GM23338 (cell line): ENCODE data around the gene SH3BP2. TPM values are rescaled to one million over a fixed set of nuclear protein-coding genes. Genes with fewer than 3 reads are reported as not detected.

Experiments used
- ATAC-seq: fragments of 200-7000 bp; cut with Tn5 transposase; 3 replicates; pipeline ENCODE4 v1.9.1; 2020
- DNase-seq: peaks from one replicate; pipeline ENCODE4 v3.0.0-alpha.2; 2015; ENCODE audit warnings: low spot score
- H2AFZ ChIP-seq: fragments of 200-600 bp; sonication (generic); 2 replicates; pipeline ENCODE4 v1.8.0; 2016; ENCODE audit warnings: antibody characterized with exemption, mild to moderate bottlenecking, moderate library complexity
- H3F3A ChIP-seq: fragments of 200-600 bp; sonication (generic); replicated peaks from 2 replicates; pipeline ENCODE4 v1.8.0; 2017; ENCODE audit warnings: antibody characterized with exemption, mixed run types, low read depth
- H3K27ac ChIP-seq: fragments of 200-600 bp; sonication (generic); 2 replicates; pipeline ENCODE4 v1.6.1; 2016; ENCODE audit warnings: low read depth
- H3K27me3 ChIP-seq: fragments of 200-600 bp; sonication (generic); 2 replicates; pipeline ENCODE4 v1.8.0; 2016; ENCODE audit warnings: mild to moderate bottlenecking, mixed run types, moderate library complexity; ENCODE audit not compliant: insufficient read depth
- H3K36me3 ChIP-seq: fragments of 200-600 bp; sonication (generic); 2 replicates; pipeline ENCODE4 v1.8.0; 2016; ENCODE audit warnings: mild to moderate bottlenecking; ENCODE audit not compliant: insufficient read depth
- H3K4me1 ChIP-seq: fragments of 200-600 bp; sonication (generic); 2 replicates; pipeline ENCODE4 v1.8.0; 2016; ENCODE audit warnings: mild to moderate bottlenecking, moderate library complexity; ENCODE audit not compliant: insufficient read depth
- H3K4me2 ChIP-seq: fragments of 200-600 bp; sonication (generic); 2 replicates; pipeline ENCODE4 v1.7.1; 2017; ENCODE audit warnings: mixed run types
- H3K4me3 ChIP-seq: fragments of 200-600 bp; sonication (generic); 2 replicates; pipeline ENCODE4 v1.6.1; 2016; ENCODE audit warnings: mixed run types
- H3K79me2 ChIP-seq: fragments of 200-600 bp; sonication (generic); replicated peaks from 2 replicates; pipeline ENCODE4 v1.8.0; 2017; ENCODE audit warnings: mild to moderate bottlenecking; ENCODE audit not compliant: insufficient read depth
- H3K9me2 ChIP-seq: fragments of 200-600 bp; sonication (generic); 2 replicates; pipeline ENCODE4 v1.8.0; 2017; ENCODE audit not compliant: insufficient read depth
- H4K20me1 ChIP-seq: fragments of 200-600 bp; sonication (generic); replicated peaks from 2 replicates; pipeline ENCODE4 v1.8.0; 2017; ENCODE audit warnings: mild to moderate bottlenecking; ENCODE audit not compliant: insufficient read depth
- H3K27ac Mint-ChIP-seq: 2 replicates; pipeline ENCODE4 v1.8.0; 2020; ENCODE audit warnings: inconsistent platforms, mild to moderate bottlenecking, moderate library complexity, mixed read lengths
- H3K27me3 Mint-ChIP-seq: 3 replicates; pipeline ENCODE4 v1.8.0; 2022; ENCODE audit warnings: low read depth, mild to moderate bottlenecking, moderate library complexity, mixed read lengths, inconsistent platforms; ENCODE audit not compliant: insufficient read depth, poor library complexity
- H3K36me3 Mint-ChIP-seq: 3 replicates; pipeline ENCODE4 v1.8.0; 2021; ENCODE audit warnings: low read depth, mild to moderate bottlenecking, inconsistent platforms, moderate library complexity, mixed read lengths
- H3K4me1 Mint-ChIP-seq: 3 replicates; pipeline ENCODE4 v1.8.0; 2020; ENCODE audit warnings: mild to moderate bottlenecking, inconsistent platforms, mixed read lengths
- H3K4me3 Mint-ChIP-seq: 3 replicates; pipeline ENCODE4 v1.8.0; 2021; ENCODE audit warnings: moderate library complexity, mild to moderate bottlenecking, inconsistent platforms, mixed read lengths
- H3K9me3 Mint-ChIP-seq: 3 replicates; pipeline ENCODE4 v1.8.0; 2020; ENCODE audit warnings: moderate library complexity, mild to moderate bottlenecking, inconsistent platforms, mixed read lengths
- CREB1 ChIP-seq: fragments of 250-450 bp; sonication (Bioruptor Pico); IDR thresholded peaks from 2 replicates; pipeline ENCODE4 v1.5.0; 2020; ENCODE audit warnings: low read depth, mild to moderate bottlenecking, moderate library complexity
- EZH2 ChIP-seq: fragments of 200-600 bp; sonication (generic); IDR thresholded peaks from one replicate; pipeline ENCODE4 v1.8.0; 2017; ENCODE audit warnings: antibody characterized with exemption, mild to moderate bottlenecking, low read depth; ENCODE audit not compliant: unreplicated experiment
- EZH2phosphoT487 ChIP-seq: fragments of 200-600 bp; sonication (generic); IDR thresholded peaks from one replicate; pipeline ENCODE4 v1.8.1; 2018; ENCODE audit warnings: antibody characterized with exemption; ENCODE audit not compliant: unreplicated experiment
- JUNB ChIP-seq: IDR thresholded peaks from one replicate; pipeline ENCODE4 v1.6.1; 2016; ENCODE audit warnings: antibody characterized with exemption; ENCODE audit not compliant: unreplicated experiment
- NANOG ChIP-seq: IDR thresholded peaks from 2 replicates; pipeline ENCODE4 v1.6.1; 2016; ENCODE audit warnings: antibody characterized with exemption, borderline replicate concordance
- POLR2AphosphoS5 ChIP-seq: IDR thresholded peaks from 2 replicates; pipeline ENCODE4 v1.6.1; 2016; ENCODE audit warnings: antibody characterized with exemption, low read depth
- STAT1 ChIP-seq: IDR thresholded peaks from one replicate; pipeline ENCODE4 v1.6.1; 2016; ENCODE audit warnings: antibody characterized with exemption; ENCODE audit not compliant: unreplicated experiment
- ZNF114 ChIP-seq: fragments of 250-450 bp; sonication (Bioruptor Pico); IDR thresholded peaks from 2 replicates; pipeline ENCODE4 v1.5.0; 2020; ENCODE audit warnings: mild to moderate bottlenecking, moderate library complexity
- ZNF331 ChIP-seq: fragments of 250-450 bp; sonication (Bioruptor Pico); IDR thresholded peaks from 2 replicates; pipeline ENCODE4 v1.5.0; 2020; ENCODE audit warnings: low read depth, mild to moderate bottlenecking, moderate library complexity
- polyA plus RNA-seq: library from polyadenylated mRNA; unstranded; fragments of >200 nt; fragmentation: Nextera tagmentation; extraction: Ambion mirVana; gene quantifications from 2 replicates; pipeline ENCODE4 v1.2.1, GENCODE V29; 2016
- total RNA-seq: library from RNA; depleted of rRNA; stranded (reverse); fragments of >200 nt; shearing (Covaris generic); gene quantifications from 2 replicates; pipeline ENCODE4 v1.2.3, GENCODE V29; 2014
- TF ChIP-seq, protein P1 (sequence below), 2 experiments: fragments of 200-600 bp in 1 of 2; sonication (generic) in 1 of 2; conservative IDR thresholded peaks; 2 replicates each; pipeline versions ENCODE4 v1.5.1 to v1.6.1; 2016 to 2017; ENCODE audit warnings: antibody characterized with exemption in 2 of 2, low read depth in 2 of 2, mild to moderate bottlenecking in 2 of 2, moderate library complexity in 1 of 2
- TF ChIP-seq, protein P2 (sequence below): IDR thresholded peaks from one replicate; pipeline ENCODE4 v1.6.1; 2018; ENCODE audit warnings: antibody characterized with exemption; ENCODE audit not compliant: unreplicated experiment
- TF ChIP-seq, protein P3 (sequence below): fragments of 250-450 bp; sonication (Bioruptor Pico); IDR thresholded peaks from 2 replicates; pipeline ENCODE4 v1.5.0; 2020; ENCODE audit warnings: mild to moderate bottlenecking, moderate library complexity

Gene SH3BP2
- total and polyA plus RNA-seq, 2 experiments from 2014 or later, result 15.2 to 43.9 TPM

DNA sequence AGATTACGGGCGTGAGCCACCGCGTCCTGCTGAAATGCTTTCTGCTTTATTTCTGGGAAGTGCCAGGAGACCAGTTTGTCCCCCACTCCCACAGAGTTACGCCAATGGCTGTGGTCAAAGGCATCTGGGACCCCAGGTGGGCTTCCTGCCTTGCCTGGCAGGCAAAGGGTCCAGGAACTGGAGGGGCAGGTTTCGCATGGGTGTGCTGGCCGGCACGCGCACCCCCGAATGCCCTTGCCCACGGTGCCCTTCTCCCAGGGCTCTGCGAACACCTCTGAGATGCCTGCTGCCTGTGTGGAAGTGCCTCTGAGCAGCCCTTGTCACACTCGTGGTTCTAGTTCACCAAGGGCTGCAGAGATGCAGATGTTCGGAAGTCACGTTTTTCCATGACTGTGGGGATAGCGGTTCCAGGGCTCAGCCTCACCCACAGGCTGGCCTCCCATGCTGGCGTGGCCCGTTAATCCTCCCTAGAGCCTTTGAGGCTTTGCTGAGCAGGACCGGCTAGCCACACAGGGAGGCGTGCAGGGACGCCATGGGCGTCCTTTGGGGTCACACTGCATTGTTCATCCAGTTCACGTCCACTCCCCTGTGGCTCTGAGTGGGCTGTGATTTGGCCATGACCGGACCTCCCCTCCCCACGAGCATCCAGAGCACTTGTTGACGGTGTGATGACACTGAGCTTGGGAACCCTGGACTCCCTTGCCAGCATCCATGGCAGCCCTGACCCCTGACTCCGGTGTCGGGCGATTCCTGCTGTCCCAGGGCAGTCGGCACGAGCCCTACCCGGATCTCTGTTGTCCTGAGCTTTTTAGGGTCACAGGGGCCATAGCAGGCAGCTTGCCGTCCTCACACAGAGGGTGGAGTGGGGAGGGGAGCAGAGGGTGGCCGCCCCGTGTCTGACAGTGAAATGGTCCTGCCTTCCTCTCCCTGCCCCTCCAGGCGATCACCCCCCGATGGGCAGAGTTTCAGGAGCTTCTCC is 38.0 kb downstream of the SH3BP2 start:
- Histone ChIP-seq H3K36me3 (no peaks in the 10 kb centered on the region), H3K9me2 (no peaks in the 10 kb centered on the region), H2AFZ (no peak overlapping the region), H3F3A (0 out of 2 replicates have a peak, but pooled peaks cover 3% of the 10 kb centered on the region), H3K79me2 (no peaks in the 10 kb centered on the region), H4K20me1 (no peaks in the 10 kb centered on the region), H3K4me1 (no peaks in the 10 kb centered on the region), H3K27ac (no peak overlapping the region), H3K4me2 (no peak overlapping the region), H3K4me3 (no peak overlapping the region), H3K27me3 (no peaks in the 10 kb centered on the region)
- Mint-ChIP-seq H3K36me3 (peaks cover 34% of the 10 kb centered on the region), H3K27me3 (peaks cover 2% of the 10 kb centered on the region), H3K9me3 (no peaks in the 10 kb centered on the region; the same call in 2 of the 3 replicates), H3K27ac (no peak overlapping the region), H3K4me3 (no peak overlapping the region), H3K4me1 (no peaks in the 10 kb centered on the region)
- no peak for TF ChIP-seq JUNB
- TF ChIP-seq ZNF331 (CRISPR knock-in tag), result no peak
- no peak for TF ChIP-seq POLR2AphosphoS5
- TF ChIP-seq CREB1 (CRISPR knock-in tag), result no peak
- TF ChIP-seq, protein P1, sequence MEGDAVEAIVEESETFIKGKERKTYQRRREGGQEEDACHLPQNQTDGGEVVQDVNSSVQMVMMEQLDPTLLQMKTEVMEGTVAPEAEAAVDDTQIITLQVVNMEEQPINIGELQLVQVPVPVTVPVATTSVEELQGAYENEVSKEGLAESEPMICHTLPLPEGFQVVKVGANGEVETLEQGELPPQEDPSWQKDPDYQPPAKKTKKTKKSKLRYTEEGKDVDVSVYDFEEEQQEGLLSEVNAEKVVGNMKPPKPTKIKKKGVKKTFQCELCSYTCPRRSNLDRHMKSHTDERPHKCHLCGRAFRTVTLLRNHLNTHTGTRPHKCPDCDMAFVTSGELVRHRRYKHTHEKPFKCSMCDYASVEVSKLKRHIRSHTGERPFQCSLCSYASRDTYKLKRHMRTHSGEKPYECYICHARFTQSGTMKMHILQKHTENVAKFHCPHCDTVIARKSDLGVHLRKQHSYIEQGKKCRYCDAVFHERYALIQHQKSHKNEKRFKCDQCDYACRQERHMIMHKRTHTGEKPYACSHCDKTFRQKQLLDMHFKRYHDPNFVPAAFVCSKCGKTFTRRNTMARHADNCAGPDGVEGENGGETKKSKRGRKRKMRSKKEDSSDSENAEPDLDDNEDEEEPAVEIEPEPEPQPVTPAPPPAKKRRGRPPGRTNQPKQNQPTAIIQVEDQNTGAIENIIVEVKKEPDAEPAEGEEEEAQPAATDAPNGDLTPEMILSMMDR (conservative IDR thresholded peaks at IDR 0.05; ENCODE audit: low read depth in 2 of 2), result no peak
- TF ChIP-seq, protein P2, sequence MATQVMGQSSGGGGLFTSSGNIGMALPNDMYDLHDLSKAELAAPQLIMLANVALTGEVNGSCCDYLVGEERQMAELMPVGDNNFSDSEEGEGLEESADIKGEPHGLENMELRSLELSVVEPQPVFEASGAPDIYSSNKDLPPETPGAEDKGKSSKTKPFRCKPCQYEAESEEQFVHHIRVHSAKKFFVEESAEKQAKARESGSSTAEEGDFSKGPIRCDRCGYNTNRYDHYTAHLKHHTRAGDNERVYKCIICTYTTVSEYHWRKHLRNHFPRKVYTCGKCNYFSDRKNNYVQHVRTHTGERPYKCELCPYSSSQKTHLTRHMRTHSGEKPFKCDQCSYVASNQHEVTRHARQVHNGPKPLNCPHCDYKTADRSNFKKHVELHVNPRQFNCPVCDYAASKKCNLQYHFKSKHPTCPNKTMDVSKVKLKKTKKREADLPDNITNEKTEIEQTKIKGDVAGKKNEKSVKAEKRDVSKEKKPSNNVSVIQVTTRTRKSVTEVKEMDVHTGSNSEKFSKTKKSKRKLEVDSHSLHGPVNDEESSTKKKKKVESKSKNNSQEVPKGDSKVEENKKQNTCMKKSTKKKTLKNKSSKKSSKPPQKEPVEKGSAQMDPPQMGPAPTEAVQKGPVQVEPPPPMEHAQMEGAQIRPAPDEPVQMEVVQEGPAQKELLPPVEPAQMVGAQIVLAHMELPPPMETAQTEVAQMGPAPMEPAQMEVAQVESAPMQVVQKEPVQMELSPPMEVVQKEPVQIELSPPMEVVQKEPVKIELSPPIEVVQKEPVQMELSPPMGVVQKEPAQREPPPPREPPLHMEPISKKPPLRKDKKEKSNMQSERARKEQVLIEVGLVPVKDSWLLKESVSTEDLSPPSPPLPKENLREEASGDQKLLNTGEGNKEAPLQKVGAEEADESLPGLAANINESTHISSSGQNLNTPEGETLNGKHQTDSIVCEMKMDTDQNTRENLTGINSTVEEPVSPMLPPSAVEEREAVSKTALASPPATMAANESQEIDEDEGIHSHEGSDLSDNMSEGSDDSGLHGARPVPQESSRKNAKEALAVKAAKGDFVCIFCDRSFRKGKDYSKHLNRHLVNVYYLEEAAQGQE, result no peak
- no peak for TF ChIP-seq STAT1
- TF ChIP-seq ZNF114 (CRISPR knock-in tag), result no peak
- no peak for TF ChIP-seq EZH2
- TF ChIP-seq EZH2phosphoT487, result no peak
- TF ChIP-seq NANOG, result no peak
- TF ChIP-seq, protein P3, sequence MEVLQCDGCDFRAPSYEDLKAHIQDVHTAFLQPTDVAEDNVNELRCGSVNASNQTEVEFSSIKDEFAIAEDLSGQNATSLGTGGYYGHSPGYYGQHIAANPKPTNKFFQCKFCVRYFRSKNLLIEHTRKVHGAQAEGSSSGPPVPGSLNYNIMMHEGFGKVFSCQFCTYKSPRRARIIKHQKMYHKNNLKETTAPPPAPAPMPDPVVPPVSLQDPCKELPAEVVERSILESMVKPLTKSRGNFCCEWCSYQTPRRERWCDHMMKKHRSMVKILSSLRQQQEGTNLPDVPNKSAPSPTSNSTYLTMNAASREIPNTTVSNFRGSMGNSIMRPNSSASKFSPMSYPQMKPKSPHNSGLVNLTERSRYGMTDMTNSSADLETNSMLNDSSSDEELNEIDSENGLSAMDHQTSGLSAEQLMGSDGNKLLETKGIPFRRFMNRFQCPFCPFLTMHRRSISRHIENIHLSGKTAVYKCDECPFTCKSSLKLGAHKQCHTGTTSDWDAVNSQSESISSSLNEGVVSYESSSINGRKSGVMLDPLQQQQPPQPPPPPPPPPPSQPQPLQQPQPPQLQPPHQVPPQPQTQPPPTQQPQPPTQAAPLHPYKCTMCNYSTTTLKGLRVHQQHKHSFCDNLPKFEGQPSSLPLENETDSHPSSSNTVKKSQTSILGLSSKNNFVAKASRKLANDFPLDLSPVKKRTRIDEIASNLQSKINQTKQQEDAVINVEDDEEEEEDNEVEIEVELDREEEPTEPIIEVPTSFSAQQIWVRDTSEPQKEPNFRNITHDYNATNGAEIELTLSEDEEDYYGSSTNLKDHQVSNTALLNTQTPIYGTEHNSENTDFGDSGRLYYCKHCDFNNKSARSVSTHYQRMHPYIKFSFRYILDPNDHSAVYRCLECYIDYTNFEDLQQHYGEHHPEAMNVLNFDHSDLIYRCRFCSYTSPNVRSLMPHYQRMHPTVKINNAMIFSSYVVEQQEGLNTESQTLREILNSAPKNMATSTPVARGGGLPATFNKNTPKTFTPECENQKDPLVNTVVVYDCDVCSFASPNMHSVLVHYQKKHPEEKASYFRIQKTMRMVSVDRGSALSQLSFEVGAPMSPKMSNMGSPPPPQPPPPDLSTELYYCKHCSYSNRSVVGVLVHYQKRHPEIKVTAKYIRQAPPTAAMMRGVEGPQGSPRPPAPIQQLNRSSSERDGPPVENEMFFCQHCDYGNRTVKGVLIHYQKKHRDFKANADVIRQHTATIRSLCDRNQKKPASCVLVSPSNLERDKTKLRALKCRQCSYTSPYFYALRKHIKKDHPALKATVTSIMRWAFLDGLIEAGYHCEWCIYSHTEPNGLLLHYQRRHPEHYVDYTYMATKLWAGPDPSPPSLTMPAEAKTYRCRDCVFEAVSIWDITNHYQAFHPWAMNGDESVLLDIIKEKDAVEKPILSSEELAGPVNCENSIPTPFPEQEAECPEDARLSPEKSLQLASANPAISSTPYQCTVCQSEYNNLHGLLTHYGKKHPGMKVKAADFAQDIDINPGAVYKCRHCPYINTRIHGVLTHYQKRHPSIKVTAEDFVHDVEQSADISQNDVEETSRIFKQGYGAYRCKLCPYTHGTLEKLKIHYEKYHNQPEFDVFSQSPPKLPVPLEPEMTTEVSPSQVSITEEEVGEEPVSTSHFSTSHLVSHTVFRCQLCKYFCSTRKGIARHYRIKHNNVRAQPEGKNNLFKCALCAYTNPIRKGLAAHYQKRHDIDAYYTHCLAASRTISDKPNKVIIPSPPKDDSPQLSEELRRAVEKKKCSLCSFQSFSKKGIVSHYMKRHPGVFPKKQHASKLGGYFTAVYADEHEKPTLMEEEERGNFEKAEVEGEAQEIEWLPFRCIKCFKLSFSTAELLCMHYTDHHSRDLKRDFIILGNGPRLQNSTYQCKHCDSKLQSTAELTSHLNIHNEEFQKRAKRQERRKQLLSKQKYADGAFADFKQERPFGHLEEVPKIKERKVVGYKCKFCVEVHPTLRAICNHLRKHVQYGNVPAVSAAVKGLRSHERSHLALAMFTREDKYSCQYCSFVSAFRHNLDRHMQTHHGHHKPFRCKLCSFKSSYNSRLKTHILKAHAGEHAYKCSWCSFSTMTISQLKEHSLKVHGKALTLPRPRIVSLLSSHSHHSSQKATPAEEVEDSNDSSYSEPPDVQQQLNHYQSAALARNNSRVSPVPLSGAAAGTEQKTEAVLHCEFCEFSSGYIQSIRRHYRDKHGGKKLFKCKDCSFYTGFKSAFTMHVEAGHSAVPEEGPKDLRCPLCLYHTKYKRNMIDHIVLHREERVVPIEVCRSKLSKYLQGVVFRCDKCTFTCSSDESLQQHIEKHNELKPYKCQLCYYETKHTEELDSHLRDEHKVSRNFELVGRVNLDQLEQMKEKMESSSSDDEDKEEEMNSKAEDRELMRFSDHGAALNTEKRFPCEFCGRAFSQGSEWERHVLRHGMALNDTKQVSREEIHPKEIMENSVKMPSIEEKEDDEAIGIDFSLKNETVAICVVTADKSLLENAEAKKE (CRISPR knock-in tag), result no peak
- ATAC-seq (no peak), DNase-seq (no peak)
